ENCODE data around the gene UNKL. TPM values are rescaled to one million over a fixed set of nuclear protein-coding genes. Genes with fewer than 3 reads are reported as not detected.
"Not testable (repeated sequence)": the region's sequence is repeated elsewhere in the genome, so short reads cannot be mapped to it uniquely, and the experiment has no call there.

UNKL gene
- total RNA-seq, 1 donor from 2014 or later = 26.2 TPM

GRCh38 chr16:1330931-1331711 is 83.4 kb downstream of the UNKL start:
- peak overlapping the region; percentile 67 for H3K4me3 Mint-ChIP-seq
- no peak for TF ChIP-seq CTCF (conservative IDR thresholded peaks at IDR 0.05)
- H3K27ac Mint-ChIP-seq (ENCODE audit: unreplicated experiment) = no peak overlapping the region
- H3K36me3 Mint-ChIP-seq (ENCODE audit: low read depth) = peaks cover 4% of the 10 kb centered on the region
- H3K27me3 Mint-ChIP-seq (ENCODE audit: low read depth) = peaks cover 54% of the 10 kb centered on the region
- no peak for DNase-seq (ENCODE audit: low read depth, low spot score)
- no peaks in the 10 kb centered on the region for H3K9me3 Mint-ChIP-seq
- peaks cover 17% of the 10 kb centered on the region for H3K4me1 Mint-ChIP-seq

GRCh38 chr16:1330260-1330914 is 84.1 kb downstream of the UNKL start:
- Mint-ChIP-seq H3K36me3 (ENCODE audit: low read depth) (peaks cover 4% of the 10 kb centered on the region), H3K4me3 (no peak overlapping the region), H3K4me1 (peaks cover 16% of the 10 kb centered on the region), H3K27me3 (ENCODE audit: low read depth) (peaks cover 47% of the 10 kb centered on the region), H3K27ac (ENCODE audit: unreplicated experiment) (no peak overlapping the region), H3K9me3 (no peaks in the 10 kb centered on the region)
- peak; percentile 67 for TF ChIP-seq CTCF (conservative IDR thresholded peaks at IDR 0.05)
- DNase-seq (ENCODE audit: low read depth, low spot score) = no peak

DNA sequence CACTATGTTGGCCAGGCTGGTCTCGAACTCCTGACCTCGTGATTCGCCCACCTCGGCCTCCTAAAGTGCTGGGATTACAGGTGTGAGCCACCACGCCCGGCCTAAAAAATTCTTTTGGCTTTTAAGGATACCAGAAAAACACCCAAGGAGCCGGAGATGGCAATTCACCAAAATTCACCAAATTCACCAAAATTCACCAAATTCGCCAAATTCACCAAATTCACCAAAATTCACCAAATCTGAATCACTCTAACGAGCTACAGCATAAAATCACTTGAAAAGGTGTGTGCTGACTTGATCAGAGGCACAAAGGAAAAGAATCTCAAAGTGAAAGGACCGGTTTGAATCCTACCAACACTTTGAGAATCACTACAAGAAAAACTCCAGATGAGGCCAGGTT is 85.5 kb downstream of the UNKL start:
- Mint-ChIP-seq H3K4me3 (peak overlapping the region; percentile 34), H3K27me3 (ENCODE audit: low read depth) (peaks cover 34% of the 10 kb centered on the region)
- DNase-seq (ENCODE audit: low read depth, low spot score) = not testable (repeated sequence)

GRCh38 chr16:1328136-1328535 is 86.4 kb downstream of the UNKL start:
- H3K36me3 Mint-ChIP-seq (ENCODE audit: low read depth); H3K27ac Mint-ChIP-seq (ENCODE audit: unreplicated experiment); DNase-seq (ENCODE audit: low read depth, low spot score); H3K9me3 Mint-ChIP-seq: not testable (repeated sequence)
- Mint-ChIP-seq H3K27me3 (ENCODE audit: low read depth) (peaks cover 34% of the 10 kb centered on the region), H3K4me3 (peak overlapping the region; percentile 27), H3K4me1 (peaks cover 12% of the 10 kb centered on the region)

More for the DNA sequence above, 85.5 kb downstream of the UNKL start:
- Mint-ChIP-seq H3K4me1 (peaks cover 12% of the 10 kb centered on the region), H3K27ac (ENCODE audit: unreplicated experiment) (peak overlapping the region; percentile 43)
- H3K9me3 Mint-ChIP-seq; H3K36me3 Mint-ChIP-seq (ENCODE audit: low read depth): not testable (repeated sequence)

DNA sequence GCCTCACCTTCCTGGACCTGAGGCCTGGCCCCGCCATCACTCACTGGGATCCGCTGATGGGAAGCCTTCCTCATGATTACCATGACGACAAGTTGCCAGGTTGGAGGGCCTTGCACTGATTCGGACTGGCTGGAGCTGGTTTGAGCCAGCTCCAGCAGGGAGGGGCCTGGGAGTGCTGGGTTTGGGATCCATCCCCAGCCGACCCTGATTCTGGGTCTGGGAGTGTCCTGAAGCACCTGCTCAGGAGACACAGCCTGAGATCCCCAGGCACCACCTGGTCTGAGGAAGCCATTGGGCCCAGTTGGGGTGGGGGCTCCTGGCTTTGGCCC is 86.9 kb downstream of the UNKL start:
- Mint-ChIP-seq H3K4me3 (peak overlapping the region; percentile 27), H3K27me3 (ENCODE audit: low read depth) (peaks cover 31% of the 10 kb centered on the region), H3K27ac (ENCODE audit: unreplicated experiment) (no peak overlapping the region), H3K4me1 (peaks cover 12% of the 10 kb centered on the region), H3K36me3 (ENCODE audit: low read depth) (peaks cover 10% of the 10 kb centered on the region), H3K9me3 (no peaks in the 10 kb centered on the region)
- no peak for DNase-seq (ENCODE audit: low read depth, low spot score)
- TF ChIP-seq CTCF (conservative IDR thresholded peaks at IDR 0.05) = no peak

DNA sequence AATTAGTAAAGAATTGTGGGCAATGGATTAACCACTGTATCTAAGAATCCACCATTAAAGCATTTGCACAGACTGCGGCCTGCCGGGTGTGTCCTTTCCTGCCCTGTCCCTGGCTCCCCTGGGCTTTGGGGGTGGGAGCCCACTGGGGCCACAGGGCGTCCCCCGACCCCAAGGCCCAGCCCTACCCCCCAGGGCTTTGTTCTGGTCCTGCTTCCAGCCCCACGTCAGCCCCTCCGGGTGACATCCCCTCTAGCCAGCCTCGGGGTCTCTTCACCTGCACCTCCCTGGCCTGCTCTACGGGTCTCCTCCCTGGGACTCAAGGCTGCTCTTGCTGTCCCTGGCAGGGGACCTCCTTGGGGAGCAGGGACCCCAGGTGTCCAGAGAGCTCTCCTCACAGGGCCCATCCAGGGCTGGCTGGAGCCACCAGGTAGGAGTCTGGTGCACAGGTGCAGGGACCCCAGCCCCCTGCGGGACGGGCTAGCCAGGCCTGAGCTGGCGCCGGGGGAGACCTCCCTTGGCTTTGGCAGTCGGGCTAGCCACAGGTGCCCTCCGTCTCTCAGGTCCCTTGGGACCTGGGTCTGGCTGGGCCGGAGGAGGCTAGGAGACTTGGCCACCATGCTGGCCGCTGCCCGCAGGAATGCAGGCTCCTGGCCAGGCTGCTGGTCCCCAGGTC is 87.4 kb downstream of the UNKL start:
- Mint-ChIP-seq H3K36me3 (ENCODE audit: low read depth) (peaks cover 10% of the 10 kb centered on the region), H3K27me3 (ENCODE audit: low read depth) (peaks cover 26% of the 10 kb centered on the region), H3K4me1 (peaks cover 12% of the 10 kb centered on the region), H3K4me3 (peak overlapping the region; percentile 58), H3K27ac (ENCODE audit: unreplicated experiment) (no peak overlapping the region), H3K9me3 (no peaks in the 10 kb centered on the region)
- TF ChIP-seq CTCF (conservative IDR thresholded peaks at IDR 0.05) = no peak
- no peak for DNase-seq (ENCODE audit: low read depth, low spot score)
